HEK293 (cell line): Measurements from ENCODE around the gene PLA2G4A.

Experiments used
- CTCF ChIA-PET: fragments of 350-600 bp; formaldehyde crosslinking; extraction: SDS; loops from one replicate; lab custom pipeline; 2021; ENCODE audit warnings: antibody characterized with exemption; lab: Yijun Ruan, JAX
- POLR2A ChIA-PET: fragments of 300-600 bp; formaldehyde crosslinking; extraction: SDS; loops from one replicate; lab custom pipeline; 2020; ENCODE audit warnings: antibody characterized with exemption, inconsistent platforms; lab: Yijun Ruan, JAX
- H3K27ac ChIP-seq: fragments of 200-500 bp; sonication (Bioruptor generic); 2 replicates; pipeline ENCODE4 v1.5.1; 2014; ENCODE audit warnings: low read depth, low read length, control low read depth, inconsistent platforms; ENCODE audit errors: extremely low read depth
- H3K36me3 ChIP-seq, 2 experiments: fragments of 200-500 bp in 1 of 2; sonication (Bioruptor generic) in 1 of 2; 1 replicate in 1 of 2; 2 replicates in 1 of 2; pipeline ENCODE4 v1.5.1; 2014 to 2017; ENCODE audit warnings: inconsistent platforms in 2 of 2, low read length in 2 of 2; ENCODE audit not compliant: control insufficient read depth in 2 of 2, insufficient read depth in 1 of 2
- H3K4me1 ChIP-seq: fragments of 200-500 bp; sonication (Bioruptor generic); 2 replicates; pipeline ENCODE4 v1.5.1; 2014; ENCODE audit warnings: mild to moderate bottlenecking, low read length, inconsistent platforms; ENCODE audit not compliant: control insufficient read depth, insufficient read depth
- H3K4me3 ChIP-seq: 2 replicates; pipeline ENCODE4 v1.5.1; 2011; ENCODE audit warnings: low read depth, mild to moderate bottlenecking, control low read depth, low read length, moderate library complexity
- H3K9me3 ChIP-seq: fragments of 200-500 bp; sonication (Bioruptor generic); 2 replicates; pipeline ENCODE4 v1.5.1; 2014; ENCODE audit warnings: low read depth, low read length, inconsistent platforms; ENCODE audit not compliant: control insufficient read depth, insufficient read depth
- EGR2 ChIP-seq: fragments of 450-650 bp; formaldehyde crosslinking; IDR thresholded peaks from 2 replicates; pipeline ENCODE4 v1.5.1; 2016; ENCODE audit warnings: low read depth, missing biosample characterization, missing genetic modification characterization
- HIC1 ChIP-seq: fragments of 450-650 bp; formaldehyde crosslinking; IDR thresholded peaks from 2 replicates; pipeline ENCODE4 v1.5.1; 2016; ENCODE audit warnings: missing biosample characterization, missing genetic modification characterization
- HOXC10 ChIP-seq: sonication (generic); formaldehyde crosslinking; IDR thresholded peaks from 2 replicates; pipeline ENCODE4 v1.8.1; 2023; ENCODE audit warnings: mild to moderate bottlenecking, missing genetic modification reagents
- IKZF3 ChIP-seq: fragments of 450-650 bp; IDR thresholded peaks from 2 replicates; pipeline ENCODE4 v1.5.0; 2018; ENCODE audit warnings: missing biosample characterization, mild to moderate bottlenecking, missing genetic modification characterization, moderate library complexity
- REPIN1 ChIP-seq: fragments of 450-650 bp; formaldehyde crosslinking; IDR thresholded peaks from 2 replicates; pipeline ENCODE4 v1.5.1; 2017; ENCODE audit warnings: missing biosample characterization, missing genetic modification characterization, low read depth
- ZNF10 ChIP-seq: fragments of 450-650 bp; formaldehyde crosslinking; IDR thresholded peaks from 2 replicates; pipeline ENCODE4 v1.5.1; 2017; ENCODE audit warnings: missing biosample characterization, missing genetic modification characterization
- ZNF112 ChIP-seq: fragments of 450-650 bp; formaldehyde crosslinking; IDR thresholded peaks from 2 replicates; pipeline ENCODE4 v1.5.0; 2017; ENCODE audit warnings: missing biosample characterization, missing genetic modification characterization
- ZNF121 ChIP-seq: fragments of 450-650 bp; formaldehyde crosslinking; IDR thresholded peaks from 2 replicates; pipeline ENCODE4 v1.5.1; 2016; ENCODE audit warnings: missing biosample characterization, missing genetic modification characterization
- ZNF157 ChIP-seq: fragments of 450-650 bp; formaldehyde crosslinking; IDR thresholded peaks from 2 replicates; pipeline ENCODE4 v1.5.1; 2016; ENCODE audit warnings: missing biosample characterization, missing genetic modification characterization
- ZNF175 ChIP-seq: fragments of 450-650 bp; formaldehyde crosslinking; IDR thresholded peaks from 2 replicates; pipeline ENCODE4 v1.5.1; 2016; ENCODE audit warnings: missing biosample characterization, missing genetic modification characterization
- ZNF274 ChIP-seq, 2 experiments: fragments of 200-500 bp in 1 of 2; fragments of 450-650 bp in 1 of 2; sonication (Bioruptor generic) in 1 of 2; formaldehyde crosslinking in 1 of 2; IDR thresholded peaks; 2 replicates each; pipeline versions ENCODE4 v1.5.1 to v1.6.1; 2014 to 2016; ENCODE audit warnings: borderline replicate concordance in 1 of 2, inconsistent platforms in 1 of 2, low read length in 1 of 2, missing biosample characterization in 1 of 2, missing genetic modification characterization in 1 of 2
- ZNF302 ChIP-seq: fragments of 450-650 bp; formaldehyde crosslinking; IDR thresholded peaks from 2 replicates; pipeline ENCODE4 v1.5.1; 2016; ENCODE audit warnings: missing biosample characterization, missing genetic modification characterization, low read depth
- ZNF404 ChIP-seq: fragments of 450-650 bp; formaldehyde crosslinking; IDR thresholded peaks from 2 replicates; pipeline ENCODE4 v1.5.1; 2017; ENCODE audit warnings: missing biosample characterization, missing genetic modification characterization
- ZNF555 ChIP-seq: fragments of 450-650 bp; formaldehyde crosslinking; conservative IDR thresholded peaks from 2 replicates; pipeline ENCODE4 v1.5.1; 2017; ENCODE audit warnings: missing biosample characterization, mild to moderate bottlenecking, missing genetic modification characterization, inconsistent platforms
- ZNF558 ChIP-seq: fragments of 450-650 bp; formaldehyde crosslinking; IDR thresholded peaks from 2 replicates; pipeline ENCODE4 v1.5.1; 2016; ENCODE audit warnings: missing biosample characterization, missing genetic modification characterization
- ZNF560 ChIP-seq: fragments of 450-650 bp; formaldehyde crosslinking; IDR thresholded peaks from 2 replicates; pipeline ENCODE4 v1.5.1; 2017; ENCODE audit warnings: missing biosample characterization, missing genetic modification characterization, borderline replicate concordance
- ZNF654 ChIP-seq: fragments of 450-650 bp; formaldehyde crosslinking; IDR thresholded peaks from 2 replicates; pipeline ENCODE4 v1.5.1; 2016; ENCODE audit warnings: low read depth, missing biosample characterization, missing genetic modification characterization
- ZNF660 ChIP-seq: fragments of 450-650 bp; IDR thresholded peaks from 2 replicates; pipeline ENCODE4 v1.5.1; 2018; ENCODE audit warnings: missing biosample characterization, mild to moderate bottlenecking, missing genetic modification characterization
- TF ChIP-seq, protein P1 (sequence below): fragments of 450-650 bp; formaldehyde crosslinking; IDR thresholded peaks from 2 replicates; pipeline ENCODE4 v1.5.1; 2016; ENCODE audit warnings: missing biosample characterization, missing genetic modification characterization
- TF ChIP-seq, protein P2 (sequence below): fragments of 450-650 bp; formaldehyde crosslinking; IDR thresholded peaks from 2 replicates; pipeline ENCODE4 v1.5.1; 2016; ENCODE audit warnings: missing biosample characterization, missing genetic modification characterization

The PLA2G4A gene

GRCh38 chr1:186873687-186874086 is 44.9 kb downstream of the PLA2G4A start:
- CTCF ChIA-PET = interaction anchor here (1.6 kb wide), 1 partner anchor 14 kb away, joined by 4 read pairs; no protein-coding TSS in a partner anchor
- Histone ChIP-seq H3K36me3 (no peaks in the 10 kb centered on the region), H3K9me3 (no peaks in the 10 kb centered on the region), H3K4me1 (no peaks in the 10 kb centered on the region), H3K27ac (no peak overlapping the region), H3K4me3 (no peak overlapping the region)
- POLR2A ChIA-PET = no interaction called here
- no peak for TF ChIP-seq ZNF560
- no peak for TF ChIP-seq ZNF112
- TF ChIP-seq ZNF660 = no peak
- no peak for TF ChIP-seq ZNF157
- no peak for TF ChIP-seq ZNF404 (tag by site-specific recombination)
- no peak for TF ChIP-seq REPIN1
- no peak for TF ChIP-seq ZNF302 (tag by site-specific recombination)
- TF ChIP-seq ZNF558 (tag by site-specific recombination) = no peak
- no peak for TF ChIP-seq ZNF121
- TF ChIP-seq ZNF654 (tag by site-specific recombination) = no peak
- no peak for TF ChIP-seq HOXC10 (CRISPR knock-in tag)
- TF ChIP-seq HIC1 (tag by site-specific recombination) = no peak
- TF ChIP-seq, all 188 proteins: peak for 0

DNA sequence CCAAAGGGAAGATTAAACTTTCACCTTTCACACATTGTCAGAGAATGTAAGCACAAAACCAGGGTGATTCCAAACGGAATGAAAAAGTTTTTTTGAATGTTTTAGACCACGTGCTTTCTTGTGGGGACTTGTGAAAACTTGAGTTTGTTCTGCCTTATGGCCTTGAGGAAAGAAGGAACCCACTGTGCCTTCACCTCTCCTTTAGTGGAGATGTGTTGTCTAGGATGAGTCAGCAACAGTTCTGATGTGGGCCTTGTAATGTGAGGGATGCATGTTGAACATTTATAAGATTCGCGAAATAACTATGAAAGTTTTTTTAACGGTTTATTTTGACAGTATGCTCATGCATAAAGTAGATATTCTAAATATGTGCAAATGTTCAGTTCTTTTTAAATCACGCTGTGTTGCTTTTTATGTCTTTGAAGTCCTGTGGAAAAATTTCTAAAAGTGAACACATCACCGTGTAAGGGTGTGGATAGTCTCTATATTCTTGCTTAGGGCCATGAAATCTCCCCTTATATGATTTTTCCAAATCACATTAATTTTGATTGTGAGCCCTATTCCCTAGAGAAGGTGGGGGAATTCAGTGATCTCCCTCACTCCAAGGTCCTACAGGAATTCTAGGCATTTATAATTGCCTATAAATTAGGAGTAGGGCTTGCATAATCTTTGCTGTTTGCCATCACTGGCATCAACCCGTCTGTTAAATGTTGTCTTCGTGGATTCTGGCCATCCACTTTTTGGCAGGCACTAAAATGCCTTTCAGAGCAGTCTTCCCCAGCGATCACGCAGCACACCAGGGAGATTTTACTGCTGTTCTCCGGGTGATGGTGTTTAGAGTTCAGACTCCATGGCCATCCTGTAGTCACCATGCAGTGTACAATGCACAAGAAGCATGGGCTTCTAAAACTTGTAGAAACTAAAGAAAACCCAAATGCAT is 47.4 kb downstream of the PLA2G4A start:
- H3K9me3 ChIP-seq = no peaks in the 10 kb centered on the region
- no peaks in the 10 kb centered on the region for H3K36me3 ChIP-seq
- ChIA-PET POLR2A (no interaction called here), CTCF (no interaction called here)
- TF ChIP-seq, protein P1, sequence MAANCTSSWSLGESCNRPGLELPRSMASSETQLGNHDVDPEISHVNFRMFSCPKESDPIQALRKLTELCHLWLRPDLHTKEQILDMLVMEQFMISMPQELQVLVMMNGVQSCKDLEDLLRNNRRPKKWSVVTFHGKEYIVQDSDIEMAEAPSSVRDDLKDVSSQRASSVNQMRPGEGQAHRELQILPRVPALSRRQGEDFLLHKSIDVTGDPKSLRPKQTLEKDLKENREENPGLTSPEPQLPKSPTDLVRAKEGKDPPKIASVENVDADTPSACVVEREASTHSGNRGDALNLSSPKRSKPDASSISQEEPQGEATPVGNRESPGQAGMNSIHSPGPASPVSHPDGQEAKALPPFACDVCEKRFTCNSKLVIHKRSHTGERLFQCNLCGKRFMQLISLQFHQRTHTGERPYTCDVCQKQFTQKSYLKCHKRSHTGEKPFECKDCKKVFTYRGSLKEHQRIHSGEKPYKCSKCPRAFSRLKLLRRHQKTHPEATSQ = no peak
- no peak for TF ChIP-seq EGR2 (tag by site-specific recombination)
- TF ChIP-seq, protein P2, sequence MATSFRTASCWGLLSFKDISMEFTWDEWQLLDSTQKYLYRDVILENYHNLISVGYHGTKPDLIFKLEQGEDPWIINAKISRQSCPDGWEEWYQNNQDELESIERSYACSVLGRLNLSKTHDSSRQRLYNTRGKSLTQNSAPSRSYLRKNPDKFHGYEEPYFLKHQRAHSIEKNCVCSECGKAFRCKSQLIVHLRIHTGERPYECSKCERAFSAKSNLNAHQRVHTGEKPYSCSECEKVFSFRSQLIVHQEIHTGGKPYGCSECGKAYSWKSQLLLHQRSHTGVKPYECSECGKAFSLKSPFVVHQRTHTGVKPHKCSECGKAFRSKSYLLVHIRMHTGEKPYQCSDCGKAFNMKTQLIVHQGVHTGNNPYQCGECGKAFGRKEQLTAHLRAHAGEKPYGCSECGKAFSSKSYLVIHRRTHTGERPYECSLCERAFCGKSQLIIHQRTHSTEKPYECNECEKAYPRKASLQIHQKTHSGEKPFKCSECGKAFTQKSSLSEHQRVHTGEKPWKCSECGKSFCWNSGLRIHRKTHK (tag by site-specific recombination) = no peak
- no peak for TF ChIP-seq ZNF555
- no peak overlapping the region for H3K27ac ChIP-seq
- H3K4me3 ChIP-seq = no peak overlapping the region
- no peaks in the 10 kb centered on the region for H3K4me1 ChIP-seq

DNA sequence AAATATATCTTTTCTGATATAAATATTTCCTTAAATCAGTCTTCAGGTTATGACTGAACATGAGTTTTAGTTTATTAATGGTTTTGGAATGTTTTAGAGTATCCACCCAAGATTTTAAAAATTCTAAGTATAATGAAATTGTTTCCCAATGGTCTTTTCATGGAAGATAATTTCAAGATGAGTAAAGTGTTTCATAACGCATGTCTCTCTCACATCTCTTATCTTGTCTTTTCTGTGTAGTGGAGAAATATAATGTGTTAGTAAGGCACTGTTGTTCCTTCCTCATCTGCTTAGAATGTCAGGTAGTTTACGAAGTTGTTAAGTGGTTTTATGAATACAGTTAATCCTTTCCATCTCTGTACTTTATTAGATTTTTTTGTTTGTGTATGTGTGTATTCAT is 49.6 kb downstream of the PLA2G4A start:
- no peak for TF ChIP-seq IKZF3 (tag by site-specific recombination)
- no peak for TF ChIP-seq ZNF10 (tag by site-specific recombination)
- no peak for TF ChIP-seq ZNF175 (tag by site-specific recombination)
- TF ChIP-seq ZNF274 (IDR thresholded peaks at IDR 0.05; ENCODE audit: low read length) = no peak
- TF ChIP-seq ZNF274 (tag by site-specific recombination; IDR thresholded peaks at IDR 0.05; ENCODE audit: borderline replicate concordance) = no peak
- H3K9me3 ChIP-seq = no peaks in the 10 kb centered on the region
- H3K27ac ChIP-seq = no peak overlapping the region
- CTCF ChIA-PET = no interaction called here
- H3K36me3 ChIP-seq = no peaks in the 10 kb centered on the region
- POLR2A ChIA-PET = no interaction called here
- no peaks in the 10 kb centered on the region for H3K4me1 ChIP-seq
- no peak overlapping the region for H3K4me3 ChIP-seq
